NCI-H2107 (cell line): ENCODE measurements around the gene MCRIP2.
"Not testable (repeated sequence)": the region's sequence is repeated elsewhere in the genome, so short reads cannot be mapped to it uniquely, and the experiment has no call there.

Experiments
- DNase-seq: peaks from one replicate; lab custom pipeline; 2025; lab: John Stamatoyannopoulos, UW

Gene MCRIP2, protein sequence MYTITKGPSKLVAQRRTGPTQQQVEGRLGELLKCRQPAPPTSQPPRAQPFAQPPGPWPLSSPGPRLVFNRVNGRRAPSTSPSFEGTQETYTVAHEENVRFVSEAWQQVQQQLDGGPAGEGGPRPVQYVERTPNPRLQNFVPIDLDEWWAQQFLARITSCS

DNA sequence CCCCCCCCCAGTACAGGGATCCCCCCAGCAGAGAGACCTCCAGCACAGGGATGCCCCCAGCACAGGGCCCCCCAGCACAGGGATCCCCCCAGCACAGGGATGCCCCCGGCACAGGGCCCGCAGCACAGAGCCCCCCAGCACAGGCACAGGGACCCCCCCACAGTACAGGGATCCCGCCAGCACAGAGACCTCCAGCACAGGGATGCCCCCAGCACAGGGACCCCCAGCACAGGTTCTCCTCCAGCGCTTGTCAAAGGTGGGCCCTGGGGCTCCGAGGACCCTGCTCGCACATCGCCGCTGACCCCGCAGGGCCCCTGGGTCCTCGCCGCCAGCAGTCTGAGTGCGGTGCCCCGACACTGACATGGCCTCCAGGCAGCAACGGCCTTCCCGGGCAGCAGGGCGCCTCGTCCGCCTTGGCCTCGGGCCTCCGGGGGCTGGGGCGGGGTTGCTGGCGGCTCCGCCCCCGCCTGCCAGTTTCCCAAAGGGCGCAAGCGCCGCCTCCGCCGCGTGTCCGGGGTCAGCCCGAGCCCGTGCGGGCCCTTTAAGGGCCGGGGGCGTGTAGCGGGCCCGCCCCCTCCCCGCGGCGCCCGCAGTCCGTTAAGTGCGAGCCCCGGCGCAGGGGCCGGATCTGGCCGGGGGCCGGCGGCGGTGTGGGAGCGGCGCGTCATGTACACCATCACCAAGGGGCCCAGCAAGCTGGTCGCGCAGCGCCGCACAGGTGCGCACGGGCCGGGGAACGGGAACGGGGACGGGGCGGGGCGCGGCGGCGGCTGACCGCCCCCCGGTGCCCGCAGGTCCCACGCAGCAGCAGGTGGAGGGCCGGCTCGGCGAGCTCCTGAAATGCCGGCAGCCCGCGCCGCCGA, at the start of gene MCRIP2:
MCRIP2 (plus strand) TSS at position 503 of the 863 bp plus-strand sequence; CDS start at position 667, 164 bp downstream.
- DNase-seq, result no peak

DNA sequence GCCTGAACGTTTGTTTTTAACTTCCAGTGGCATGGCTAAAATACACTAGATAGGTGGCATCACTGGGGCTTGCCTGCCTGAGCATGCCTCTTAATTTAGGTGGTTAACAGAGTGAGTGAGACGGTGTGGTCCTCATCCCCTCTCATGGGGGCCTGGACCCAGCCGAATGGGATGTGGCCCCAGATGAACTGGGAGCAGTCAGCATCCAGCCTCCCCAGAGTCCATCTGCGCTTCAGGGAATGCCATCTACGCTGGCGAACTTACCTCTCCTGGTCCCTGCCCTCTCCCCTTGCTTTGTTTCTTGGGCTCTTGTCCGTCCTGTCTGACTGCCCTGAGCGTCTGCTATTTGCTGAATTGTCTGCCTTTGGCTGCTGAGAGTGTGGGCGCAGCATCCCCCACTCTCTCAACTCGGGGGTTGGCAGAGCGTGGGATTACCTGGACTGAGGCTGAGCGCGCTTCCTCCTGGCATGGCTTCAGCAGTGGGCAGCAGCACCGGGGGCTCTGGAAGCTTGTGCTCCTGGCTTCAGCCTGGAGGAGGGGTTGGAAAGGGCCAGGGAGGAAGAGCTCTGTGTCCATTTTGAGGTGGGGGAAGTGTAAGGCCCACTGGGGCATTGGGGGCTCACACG, 49.6 kb upstream of the MCRIP2 start:
- DNase-seq, result no peak

DNA sequence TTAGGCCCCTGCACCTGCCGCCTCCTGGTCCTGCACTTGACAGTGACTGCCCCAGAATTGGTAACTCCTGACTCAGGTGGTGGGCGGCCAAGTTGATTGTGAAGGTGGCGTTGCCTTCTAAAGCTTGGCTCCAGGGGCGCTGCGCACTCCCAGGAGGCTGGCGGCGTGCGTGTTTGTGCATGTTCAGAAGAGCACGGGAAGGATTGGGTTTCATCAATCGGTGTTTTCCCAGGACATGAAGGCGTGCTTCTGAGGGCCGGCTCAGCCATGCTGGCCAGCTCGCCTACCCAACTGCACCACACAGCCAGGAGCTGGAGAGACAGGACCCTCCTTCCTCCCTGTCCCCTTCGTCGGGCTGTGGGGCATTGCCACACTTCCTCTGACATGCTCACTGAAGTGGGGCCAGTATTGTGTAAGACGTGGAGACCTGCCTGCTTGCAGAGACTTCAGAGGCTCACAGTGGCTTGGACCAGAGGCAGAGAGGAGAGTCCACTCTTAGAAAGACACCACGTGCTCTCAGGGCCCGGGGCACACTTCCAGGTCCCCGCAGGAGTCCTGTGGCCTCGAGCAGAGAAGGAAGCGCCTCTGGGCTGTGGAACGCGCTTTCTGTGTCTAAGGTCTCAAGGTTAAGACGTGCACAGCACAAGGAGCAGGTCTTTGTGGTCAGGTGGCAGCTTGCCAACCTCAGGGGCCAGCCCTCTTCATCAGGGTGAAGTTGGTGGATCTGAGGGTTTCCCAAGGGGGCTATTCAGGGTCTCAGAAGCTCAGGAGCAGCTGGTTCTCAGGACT, 48.9 kb upstream of the MCRIP2 start:
- DNase-seq, result peak; percentile 74

DNA sequence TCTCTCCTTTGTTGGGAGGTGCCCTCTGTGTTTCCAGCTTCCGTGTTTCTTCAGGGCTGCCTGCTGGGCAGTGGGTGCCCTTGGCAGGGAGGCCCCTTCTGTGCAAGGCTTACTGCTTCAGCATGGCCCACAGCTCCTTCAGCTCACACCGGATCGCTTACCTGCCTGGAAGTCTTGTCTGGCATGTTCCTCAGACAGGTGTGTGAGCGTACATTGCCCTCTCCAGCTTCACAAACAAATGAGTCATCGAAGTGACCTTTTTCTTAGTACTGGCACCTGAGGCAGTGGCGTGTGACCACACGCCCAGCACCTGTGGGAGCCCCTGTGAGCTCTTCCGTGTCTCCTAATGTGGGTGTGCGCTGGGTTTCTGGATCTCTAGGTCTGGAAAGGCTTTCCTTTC, 48.2 kb upstream of the MCRIP2 start:
- DNase-seq, result peak; percentile 48

DNA sequence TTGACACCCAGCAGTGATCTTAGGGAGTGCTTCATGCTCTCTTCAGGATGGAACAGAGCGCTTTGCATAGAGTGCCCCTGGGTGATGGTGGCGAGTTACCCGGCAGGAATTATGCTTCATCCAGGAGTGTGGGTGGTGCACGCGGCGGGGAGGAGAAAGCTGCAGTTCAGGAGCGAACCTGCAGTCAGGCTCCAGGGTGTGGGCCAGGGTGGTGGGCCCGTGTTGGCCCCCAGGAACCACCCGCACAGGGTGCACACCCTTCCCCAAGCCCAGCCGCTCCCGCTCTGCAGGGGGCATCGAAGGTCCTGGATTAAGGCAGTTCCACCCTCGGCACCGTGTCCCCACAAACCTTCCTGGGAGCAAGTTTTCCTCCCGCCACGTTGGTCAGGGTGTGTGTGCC, 47.8 kb upstream of the MCRIP2 start:
- DNase-seq, result no peak

GRCh38 chr16:595094-595528, 46.5 kb upstream of the MCRIP2 start:
- no peak for DNase-seq

DNA sequence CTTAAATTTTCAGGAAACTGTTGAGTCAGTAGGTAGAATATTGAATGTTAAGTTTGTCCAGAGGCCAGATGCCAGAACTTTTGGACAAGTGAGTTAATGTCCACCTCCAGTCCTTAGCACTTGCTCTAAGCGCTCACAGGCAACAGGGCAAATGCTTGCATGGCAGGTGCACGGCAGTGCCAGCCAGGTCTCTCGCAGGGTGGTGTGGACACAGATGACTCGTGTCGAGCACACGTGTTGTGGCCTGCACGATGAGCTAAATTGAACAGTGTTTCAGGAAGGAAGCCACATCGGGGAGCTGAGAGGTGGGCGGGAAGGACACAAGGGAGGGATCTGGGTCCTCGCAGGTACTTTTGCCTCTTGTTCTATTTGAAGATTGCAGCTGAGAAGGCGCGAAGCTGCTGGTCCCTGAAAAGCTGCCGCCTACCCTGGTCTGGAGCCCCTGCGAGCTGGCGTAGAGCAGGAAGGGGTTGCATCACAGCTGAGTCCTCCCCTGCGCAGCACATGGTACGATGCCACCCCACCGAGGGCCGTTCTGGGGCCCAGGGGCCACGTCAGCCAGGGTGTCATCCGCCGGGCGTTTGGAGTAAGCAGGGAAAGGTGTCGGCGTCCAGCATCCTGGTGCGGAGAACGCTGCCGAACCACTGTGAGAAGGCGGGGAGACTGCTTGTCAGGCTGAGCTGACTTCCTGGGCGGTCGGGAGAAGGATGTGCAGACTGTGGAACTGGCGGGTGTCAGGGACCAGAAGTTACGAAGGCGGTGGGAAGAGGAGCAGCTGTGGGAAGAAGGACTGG, 45.5 kb upstream of the MCRIP2 start:
- DNase-seq, result no peak

- DNase-seq, result no peak
Observed at GRCh38 chr16:596736-597060, 44.9 kb upstream of the MCRIP2 start.

DNA sequence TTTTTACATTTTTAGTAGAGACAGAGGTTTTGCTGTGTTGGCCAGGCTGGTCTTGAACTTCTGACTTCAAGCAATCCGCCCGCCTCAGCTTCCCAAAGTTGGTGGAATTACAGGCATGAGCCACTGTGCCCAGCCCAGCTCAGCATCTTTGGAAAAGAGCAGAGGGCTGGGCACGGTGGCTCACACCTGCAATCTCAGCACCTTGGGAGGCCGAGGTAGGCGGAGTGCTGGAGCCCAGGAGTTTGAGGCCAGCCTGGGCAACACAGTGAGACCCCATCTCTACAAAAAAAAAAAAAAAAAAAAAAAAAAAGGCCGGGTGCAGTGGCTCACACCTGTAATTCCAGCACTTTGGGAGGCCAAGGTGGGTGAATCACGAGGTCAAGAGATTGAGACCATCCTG, 44.0 kb upstream of the MCRIP2 start:
- DNase-seq, result not testable (repeated sequence)

DNA sequence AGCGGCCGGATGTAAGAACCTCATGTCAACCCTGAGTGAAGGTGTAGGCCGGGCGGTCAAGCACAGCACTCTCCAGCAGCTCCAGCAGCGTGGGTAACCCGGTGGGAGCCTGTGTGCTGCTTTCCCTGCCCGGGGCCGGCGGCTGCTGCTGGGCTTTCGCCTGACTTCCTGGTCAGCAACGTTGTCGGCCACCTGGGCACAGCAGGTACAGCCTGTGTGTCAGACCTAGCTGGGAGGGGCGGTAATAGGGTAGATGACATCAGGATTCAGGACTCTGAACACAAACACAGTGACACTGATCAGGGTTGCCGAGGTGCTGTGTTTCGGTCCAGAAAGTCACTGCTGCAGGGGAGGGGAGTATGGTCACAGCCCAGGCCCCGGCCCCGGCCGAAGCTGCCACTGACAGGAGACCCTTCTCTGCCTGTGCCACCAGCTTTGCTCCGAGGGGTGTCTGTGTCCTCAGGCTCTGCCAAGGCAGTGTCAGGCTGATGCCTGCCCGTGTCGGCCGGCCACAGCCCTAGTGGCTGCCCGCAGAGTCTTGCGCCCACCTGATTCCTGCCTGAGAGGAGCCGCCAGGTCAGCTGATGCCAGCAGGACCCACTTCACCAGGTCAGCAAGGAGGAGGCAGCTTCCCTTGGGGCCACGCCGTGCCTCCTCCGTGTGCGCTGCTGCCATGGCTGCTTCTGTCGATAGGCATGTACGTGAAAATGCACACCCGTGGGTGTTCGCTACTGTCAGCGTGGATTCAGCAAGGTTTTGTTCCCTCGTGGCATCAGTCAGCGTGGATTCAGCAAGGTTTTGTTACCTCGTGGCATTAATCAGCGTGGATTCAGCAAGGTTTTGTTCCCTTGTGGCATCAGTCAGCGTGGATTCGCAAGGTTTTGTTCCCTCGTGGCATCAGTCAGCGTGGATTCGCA, 42.5 kb upstream of the MCRIP2 start:
- DNase-seq, result no peak

- no peak for DNase-seq
Observed at GRCh38 chr16:600781-601180, 40.8 kb upstream of the MCRIP2 start.

- DNase-seq, result no peak
Observed at GRCh38 chr16:603933-604332, 37.7 kb upstream of the MCRIP2 start.

- no peak for DNase-seq
Observed at GRCh38 chr16:606656-607307, 34.8 kb upstream of the MCRIP2 start.

DNA sequence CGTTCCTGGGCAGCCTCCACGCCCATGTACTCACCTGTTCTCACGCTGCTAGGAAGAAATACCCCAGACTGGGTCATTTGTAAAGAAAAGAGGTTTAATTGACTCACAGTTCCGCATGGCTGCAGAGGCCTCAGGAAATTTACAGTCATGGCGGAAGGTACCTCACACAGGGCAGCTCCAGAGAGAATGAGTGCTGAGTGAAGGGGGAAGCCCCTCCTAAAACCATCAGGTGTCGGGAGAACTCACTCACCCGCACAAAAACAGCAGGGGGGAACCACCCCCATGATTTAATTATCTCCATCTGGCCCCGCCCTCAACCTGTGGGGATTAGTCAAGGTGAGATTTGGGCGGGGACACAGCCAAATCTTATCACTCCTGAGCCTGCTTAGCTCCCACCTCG, 33.6 kb upstream of the MCRIP2 start:
- DNase-seq, result no peak

- DNase-seq, result no peak
Observed at GRCh38 chr16:609316-609715, 32.3 kb upstream of the MCRIP2 start.

- no peak for DNase-seq
Observed at GRCh38 chr16:609984-610383, 31.6 kb upstream of the MCRIP2 start.

- DNase-seq, result no peak
Observed at GRCh38 chr16:610513-611381, 30.9 kb upstream of the MCRIP2 start.

GRCh38 chr16:615122-615521, 26.5 kb upstream of the MCRIP2 start:
- no peak for DNase-seq
